Superior temporal gyrus (tissue), 1 donor: ENCODE data around the gene DPYSL3.
"Not testable (repeated sequence)": the region's sequence is repeated elsewhere in the genome, so short reads cannot be mapped to it uniquely, and the experiment has no call there.

Source experiments
- DNase-seq: peaks from one replicate; pipeline ENCODE4 v3.0.0-alpha.2; 2016; ENCODE audit errors: extremely low spot score

DPYSL3 gene

DNA sequence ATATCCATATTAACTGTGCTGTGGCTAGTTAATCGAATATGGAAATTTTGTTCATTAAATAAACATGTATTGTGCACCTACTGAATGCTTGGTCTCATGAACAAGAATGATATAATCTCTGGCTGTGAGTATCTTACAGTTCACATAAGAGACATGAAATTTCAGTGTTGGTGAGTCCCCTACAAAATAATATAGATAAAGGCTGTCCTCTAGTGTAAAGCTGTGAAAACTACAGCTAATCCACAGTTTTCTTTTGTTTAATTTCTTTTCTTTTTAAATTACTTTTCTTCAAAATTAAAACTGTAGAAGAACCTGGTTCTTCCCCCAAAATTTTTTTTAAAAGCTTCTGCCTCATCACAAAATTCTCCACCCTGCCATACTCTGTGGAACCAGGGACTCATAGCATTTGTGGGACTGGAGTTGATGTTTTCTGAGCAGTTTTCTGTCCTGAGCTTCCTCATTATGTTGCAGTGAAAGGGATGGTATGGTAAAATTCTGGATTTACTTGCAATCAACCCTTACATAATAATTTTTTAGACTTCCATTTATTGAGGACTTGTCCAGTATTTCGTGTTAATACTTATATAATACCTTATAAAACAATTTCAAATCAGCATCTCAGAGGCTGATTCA lies 140.0 kb downstream of the DPYSL3 start:
- DNase-seq, result peak; percentile 48

DNA sequence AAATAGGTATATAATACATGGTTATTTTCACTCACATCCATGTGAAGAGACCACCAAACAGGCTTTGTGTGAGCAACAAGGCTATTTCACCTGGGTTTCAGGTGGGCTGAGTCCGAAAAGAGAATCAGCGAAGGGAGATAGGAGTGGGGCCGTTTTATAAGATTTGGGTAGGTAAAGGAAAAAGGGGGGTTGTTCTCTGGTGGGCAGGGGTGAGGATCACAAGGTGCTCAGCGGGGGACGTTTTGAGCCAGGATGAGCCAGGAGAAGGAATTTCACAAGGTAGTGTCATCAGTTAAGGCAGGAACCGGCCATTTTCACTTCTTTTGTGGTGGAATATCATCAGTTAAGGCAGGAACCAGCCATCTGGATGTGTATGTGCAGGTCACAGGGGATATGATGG lies 142.5 kb downstream of the DPYSL3 start:
- not testable (repeated sequence) for DNase-seq

DNA sequence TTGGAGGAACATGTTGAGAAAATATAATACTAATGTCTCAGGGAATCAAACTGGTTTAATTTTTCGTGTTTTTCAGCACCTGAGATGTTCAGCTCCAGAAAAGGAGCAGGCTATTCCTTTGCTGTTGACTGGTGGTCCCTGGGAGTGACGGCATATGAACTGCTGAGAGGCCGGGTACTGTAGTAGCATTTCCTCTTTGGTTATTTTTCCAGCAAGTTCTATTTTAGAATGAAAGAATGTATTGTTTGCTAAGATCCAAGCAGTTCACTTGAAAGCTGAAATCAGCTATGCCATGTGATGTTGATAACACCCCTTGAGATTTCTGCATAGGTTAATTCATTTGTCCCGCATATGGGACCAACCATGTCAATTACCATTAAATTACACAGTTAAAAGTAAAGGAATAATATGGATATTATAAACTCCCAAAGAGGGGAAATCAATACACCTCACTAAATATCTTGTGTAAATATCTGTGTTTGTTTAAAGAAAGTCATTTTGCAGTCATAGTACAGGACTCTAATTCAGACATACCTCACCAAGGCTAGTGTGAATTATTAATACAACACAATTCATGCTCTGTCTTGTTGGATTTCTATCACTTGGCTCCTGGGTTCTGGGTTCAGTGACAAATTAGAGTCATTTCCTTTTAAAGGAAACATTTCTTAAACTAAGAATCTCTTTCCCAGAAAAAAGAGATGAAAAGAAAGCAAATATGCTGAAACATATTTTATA lies 148.3 kb downstream of the DPYSL3 start:
- no peak for DNase-seq

DNA sequence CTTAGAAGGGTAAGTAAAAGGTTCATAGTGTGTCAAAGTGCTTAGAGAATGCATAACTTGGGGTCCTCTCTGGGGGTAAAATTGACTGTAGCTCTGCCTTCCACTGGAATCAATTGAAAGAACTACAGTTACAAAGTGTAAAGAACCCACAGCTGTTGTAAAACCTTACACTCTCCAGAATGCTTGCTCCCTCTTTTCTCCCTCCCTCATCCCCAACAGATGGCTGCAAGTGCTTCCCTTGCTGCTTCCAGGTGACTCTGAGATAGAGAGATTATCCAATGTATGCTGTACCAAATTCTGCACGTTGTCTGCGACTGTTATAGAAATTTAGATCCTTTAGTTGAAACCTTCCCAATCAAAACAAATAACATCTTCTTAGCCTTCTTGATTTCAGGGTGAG lies 149.1 kb downstream of the DPYSL3 start:
- DNase-seq, result no peak

DNA sequence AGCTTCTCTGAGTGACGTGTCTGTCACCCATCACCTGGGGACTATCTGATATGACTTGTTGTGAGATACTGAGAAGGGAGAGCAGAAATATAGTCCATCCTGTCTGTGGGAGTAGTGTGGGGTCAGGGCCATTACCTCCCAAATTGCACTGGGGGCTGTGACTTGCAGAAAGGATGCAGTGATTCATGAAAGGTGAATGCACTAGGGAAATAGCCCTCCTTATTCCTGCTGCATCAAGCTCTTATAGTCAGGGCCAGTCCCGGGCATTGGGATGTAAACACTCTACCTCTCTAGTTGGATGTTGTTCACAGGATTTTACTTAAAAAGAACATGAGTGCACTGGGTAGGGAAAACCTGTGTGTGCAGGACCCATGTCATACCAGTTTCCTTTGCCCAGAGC lies 150.3 kb downstream of the DPYSL3 start:
- DNase-seq, result no peak

DNA sequence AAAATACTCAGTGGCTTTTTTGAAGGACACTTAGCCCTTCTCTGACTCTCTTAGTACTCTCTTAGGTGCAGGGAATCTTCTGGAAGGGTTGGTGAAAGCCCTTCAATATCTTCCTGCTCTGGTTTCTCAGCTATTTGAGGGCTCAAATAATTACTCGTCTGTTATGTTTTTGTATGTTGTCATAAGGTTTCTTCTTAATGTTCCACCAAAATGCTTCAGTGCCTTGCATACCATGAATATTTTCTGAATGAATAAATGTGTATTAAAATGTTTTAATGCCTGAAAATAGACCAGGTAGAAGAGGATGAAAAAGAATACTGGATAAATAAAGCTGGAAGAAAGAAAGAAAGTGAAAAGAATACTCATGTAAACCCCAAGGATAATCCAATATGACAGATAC lies 150.8 kb downstream of the DPYSL3 start:
- no peak for DNase-seq

DNA sequence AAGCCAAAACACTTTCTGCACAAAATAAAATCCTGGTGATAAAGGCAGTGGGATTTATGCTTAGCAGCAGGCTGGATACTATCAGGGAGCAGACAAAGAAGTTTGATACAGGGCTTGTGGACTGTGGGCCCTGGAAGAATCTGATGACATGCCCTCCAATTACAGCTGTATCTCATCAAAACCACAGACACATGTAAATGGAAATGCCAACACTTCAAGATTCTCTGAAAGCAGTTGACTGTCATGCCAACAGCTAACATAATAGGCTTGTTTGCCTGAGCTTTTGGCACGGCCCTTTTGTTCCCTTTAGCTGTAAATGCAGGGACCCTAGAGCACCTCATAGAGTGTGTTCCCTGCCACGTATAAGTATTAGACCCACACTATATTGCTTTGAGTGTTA lies 160.6 kb downstream of the DPYSL3 start:
- no peak for DNase-seq

DNA sequence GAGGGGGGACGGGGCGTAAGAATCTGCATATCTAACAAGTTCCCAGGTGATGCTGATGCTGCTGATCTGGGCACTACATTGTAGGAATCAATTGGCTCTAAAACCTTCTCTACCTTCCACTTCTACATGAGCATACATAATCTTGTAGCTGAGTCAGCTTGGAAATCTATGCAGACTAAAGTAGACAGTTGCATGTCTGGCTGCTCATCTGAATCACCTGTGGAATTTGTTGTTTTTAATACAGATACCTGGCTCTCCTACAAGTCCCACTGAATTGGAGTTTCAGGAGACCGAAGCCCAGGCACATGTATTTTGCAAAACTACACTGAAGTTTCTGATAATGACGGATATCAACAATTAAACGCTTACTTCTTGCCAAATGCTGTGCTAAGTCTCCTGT lies 161.4 kb downstream of the DPYSL3 start:
- DNase-seq, result no peak

DNA sequence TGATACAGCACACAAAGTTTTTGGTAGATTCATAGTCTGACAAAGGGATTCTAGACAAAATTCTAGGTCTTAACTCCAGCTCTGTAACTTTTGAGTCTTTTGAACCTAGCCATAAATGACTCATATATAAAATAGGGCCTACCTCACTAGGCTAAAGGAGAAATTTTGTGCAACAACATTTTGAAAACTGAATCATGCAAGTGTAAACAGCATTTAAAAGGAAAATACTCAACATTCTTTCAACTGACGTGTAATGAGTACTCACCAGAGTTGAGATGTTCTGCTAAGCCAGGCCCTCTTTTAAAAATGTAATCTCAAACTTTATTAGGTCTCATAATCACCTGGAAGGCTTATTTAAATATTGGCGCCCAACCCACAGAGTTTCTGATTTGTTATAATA lies 161.8 kb downstream of the DPYSL3 start:
- DNase-seq, result no peak

DNA sequence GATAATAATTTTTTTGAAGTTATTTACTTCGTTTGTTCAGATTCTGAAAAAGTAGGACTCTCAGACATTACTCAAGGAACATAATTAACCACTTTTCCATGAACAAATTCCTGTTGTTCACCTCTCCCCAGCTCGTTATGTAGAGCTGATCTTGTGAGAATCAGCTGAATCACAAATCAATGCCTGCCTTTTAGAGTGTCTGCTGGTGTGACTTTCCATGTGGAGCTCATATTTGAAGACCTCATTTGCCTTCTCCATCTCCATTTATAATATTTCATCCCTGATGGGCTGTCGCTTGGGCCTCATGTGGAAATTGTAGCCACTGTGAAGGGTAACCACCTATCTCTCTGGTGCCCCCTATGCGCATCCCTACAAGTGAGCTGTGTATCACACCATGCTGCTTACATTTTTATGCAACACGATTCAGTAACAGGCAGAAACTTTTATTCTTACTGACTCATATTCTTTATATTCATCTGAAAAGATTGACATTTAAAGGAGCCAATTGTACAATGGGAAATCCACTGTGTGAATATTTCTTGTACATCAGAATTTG lies 163.8 kb downstream of the DPYSL3 start:
- DNase-seq, result no peak

DNA sequence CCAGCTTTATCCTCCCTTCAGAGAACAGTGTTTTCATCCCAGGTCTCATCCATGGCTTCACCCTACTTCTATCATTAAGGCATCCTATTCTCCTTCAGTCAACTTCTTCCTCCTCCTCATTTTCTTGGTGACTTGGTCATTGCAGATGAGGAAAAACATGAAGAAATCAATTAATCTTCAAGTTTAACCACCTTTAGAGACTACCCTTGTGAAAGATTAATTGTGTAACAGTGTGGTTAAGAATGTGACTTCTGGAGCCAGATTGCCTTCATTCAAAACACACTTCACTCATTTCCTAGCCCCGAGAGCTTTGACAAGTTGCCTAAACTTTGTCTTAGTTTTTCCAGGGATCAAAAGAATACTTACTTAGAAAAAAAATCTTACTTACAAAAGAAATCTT lies 165.0 kb downstream of the DPYSL3 start:
- DNase-seq, result no peak

DNA sequence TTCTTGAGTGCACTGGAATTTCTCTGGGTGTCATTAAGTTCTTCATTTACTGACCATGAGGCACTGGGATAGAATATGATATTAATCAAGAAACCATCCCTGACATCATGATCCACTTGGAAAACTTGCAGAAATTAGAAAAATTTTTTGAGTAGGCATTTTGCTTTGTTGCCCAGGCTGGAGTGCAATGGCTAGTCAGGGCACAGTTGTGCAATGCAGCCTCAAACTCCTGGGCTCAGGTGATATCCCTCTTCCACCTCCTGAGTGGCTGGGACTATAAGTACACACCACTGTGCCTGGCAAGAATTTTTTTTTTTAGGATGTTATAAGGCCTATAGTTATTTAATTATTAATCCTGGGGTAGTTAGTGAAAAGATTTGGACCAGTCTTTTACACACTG lies 168.5 kb downstream of the DPYSL3 start:
- no peak for DNase-seq

DNA sequence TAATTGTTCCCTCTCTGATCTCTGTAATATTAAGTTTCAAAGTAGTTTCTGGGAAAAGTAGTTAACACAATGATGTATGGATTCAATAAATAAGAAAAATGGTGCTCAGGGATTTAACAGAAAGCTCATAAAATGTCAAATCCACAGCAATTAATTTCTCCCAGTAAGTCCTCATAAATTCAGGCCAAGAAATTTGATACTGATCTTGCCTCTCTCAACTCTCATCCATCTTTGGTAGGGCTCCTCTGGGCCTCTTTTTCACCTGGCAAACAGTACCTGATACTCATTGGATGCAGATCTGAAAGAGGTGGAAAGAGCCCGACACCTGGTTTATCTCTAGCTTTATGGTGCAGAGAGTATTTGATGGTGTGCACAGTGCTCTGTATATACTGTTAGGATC lies 168.9 kb downstream of the DPYSL3 start:
- DNase-seq, result no peak
